ENCODE results near the gene LSM4. TPM values are rescaled to one million over a fixed set of nuclear protein-coding genes. Genes with fewer than 3 reads are reported as not detected.

The LSM4 gene
- total and polyA plus RNA-seq, 2 of the 13 experiments (the other 11 are each of a cell fraction or from before 2014, with no cell fraction given): 65.8 to 166 TPM

DNA sequence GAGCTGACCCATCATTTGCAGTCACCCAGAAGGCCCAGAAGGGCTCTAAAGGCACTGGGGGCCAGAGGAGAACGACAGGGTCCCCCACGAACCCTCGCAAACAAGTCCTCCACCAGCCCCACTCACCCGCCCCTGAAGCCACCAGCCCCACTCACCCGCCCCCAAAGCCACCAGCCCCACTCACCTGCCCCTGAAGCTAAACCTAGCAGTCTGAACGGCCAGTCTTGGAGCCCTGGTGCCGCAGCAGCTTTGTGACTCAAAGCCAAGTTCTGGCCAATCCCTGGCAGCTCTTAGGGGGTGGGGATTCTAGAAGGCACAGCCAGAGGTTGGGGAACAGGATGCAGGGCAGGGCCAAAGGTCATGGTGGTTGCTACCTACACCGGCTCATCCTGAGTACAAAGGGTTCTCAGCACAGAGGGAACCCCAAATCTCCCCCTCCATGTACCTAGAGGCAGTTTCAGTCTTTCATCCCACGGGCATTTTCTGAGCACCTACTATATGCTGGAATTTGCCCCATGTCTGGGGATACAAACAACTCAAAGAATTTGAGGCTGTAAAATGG lies 48.6 kb downstream of the LSM4 start, which contains the start of gene IQCN (continued):
- TF ChIP-seq, protein P1, sequence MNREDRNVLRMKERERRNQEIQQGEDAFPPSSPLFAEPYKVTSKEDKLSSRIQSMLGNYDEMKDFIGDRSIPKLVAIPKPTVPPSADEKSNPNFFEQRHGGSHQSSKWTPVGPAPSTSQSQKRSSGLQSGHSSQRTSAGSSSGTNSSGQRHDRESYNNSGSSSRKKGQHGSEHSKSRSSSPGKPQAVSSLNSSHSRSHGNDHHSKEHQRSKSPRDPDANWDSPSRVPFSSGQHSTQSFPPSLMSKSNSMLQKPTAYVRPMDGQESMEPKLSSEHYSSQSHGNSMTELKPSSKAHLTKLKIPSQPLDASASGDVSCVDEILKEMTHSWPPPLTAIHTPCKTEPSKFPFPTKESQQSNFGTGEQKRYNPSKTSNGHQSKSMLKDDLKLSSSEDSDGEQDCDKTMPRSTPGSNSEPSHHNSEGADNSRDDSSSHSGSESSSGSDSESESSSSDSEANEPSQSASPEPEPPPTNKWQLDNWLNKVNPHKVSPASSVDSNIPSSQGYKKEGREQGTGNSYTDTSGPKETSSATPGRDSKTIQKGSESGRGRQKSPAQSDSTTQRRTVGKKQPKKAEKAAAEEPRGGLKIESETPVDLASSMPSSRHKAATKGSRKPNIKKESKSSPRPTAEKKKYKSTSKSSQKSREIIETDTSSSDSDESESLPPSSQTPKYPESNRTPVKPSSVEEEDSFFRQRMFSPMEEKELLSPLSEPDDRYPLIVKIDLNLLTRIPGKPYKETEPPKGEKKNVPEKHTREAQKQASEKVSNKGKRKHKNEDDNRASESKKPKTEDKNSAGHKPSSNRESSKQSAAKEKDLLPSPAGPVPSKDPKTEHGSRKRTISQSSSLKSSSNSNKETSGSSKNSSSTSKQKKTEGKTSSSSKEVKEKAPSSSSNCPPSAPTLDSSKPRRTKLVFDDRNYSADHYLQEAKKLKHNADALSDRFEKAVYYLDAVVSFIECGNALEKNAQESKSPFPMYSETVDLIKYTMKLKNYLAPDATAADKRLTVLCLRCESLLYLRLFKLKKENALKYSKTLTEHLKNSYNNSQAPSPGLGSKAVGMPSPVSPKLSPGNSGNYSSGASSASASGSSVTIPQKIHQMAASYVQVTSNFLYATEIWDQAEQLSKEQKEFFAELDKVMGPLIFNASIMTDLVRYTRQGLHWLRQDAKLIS (CRISPR knock-in tag; IDR thresholded peaks at IDR 0.05): no peak
- TF ChIP-seq NONO (IDR thresholded peaks at IDR 0.05) (no peak), NONO (CRISPR knock-in tag; conservative IDR thresholded peaks at IDR 0.05) (0 out of 2 replicates have a peak, but pooled peaks have one; percentile 32), ZNF30 (CRISPR knock-in tag; IDR thresholded peaks at IDR 0.05) (no peak), TAF15 (IDR thresholded peaks at IDR 0.05; ENCODE audit: low read depth, low read length, poor library complexity, severe bottlenecking) (no peak), ZNF839 (CRISPR knock-in tag; IDR thresholded peaks at IDR 0.05; ENCODE audit: borderline replicate concordance) (no peak), SOX13 (IDR thresholded peaks at IDR 0.05) (no peak), SOX13 (CRISPR knock-in tag; conservative IDR thresholded peaks at IDR 0.05 in 1 of 2, IDR thresholded peaks at IDR 0.05 in 1 of 2) (no peak), KDM5A (IDR thresholded peaks at IDR 0.05; ENCODE audit: borderline replicate concordance, low read length) (no peak), ZFP90 (CRISPR knock-in tag; IDR thresholded peaks at IDR 0.05; ENCODE audit: borderline replicate concordance) (no peak), ZNF709 (CRISPR knock-in tag; IDR thresholded peaks at IDR 0.05) (0 out of 2 replicates have a peak, but pooled peaks have one; percentile 58), MTA3 (CRISPR knock-in tag; IDR thresholded peaks at IDR 0.05) (no peak), SALL2 (CRISPR knock-in tag; IDR thresholded peaks at IDR 0.05) (peak; percentile 12; the same call in 1 of the 2 replicates), ZBTB7A (CRISPR knock-in tag; IDR thresholded peaks at IDR 0.05) (no peak), KLF11 (CRISPR knock-in tag; IDR thresholded peaks at IDR 0.05) (no peak), SIX4 (CRISPR knock-in tag; IDR thresholded peaks at IDR 0.05) (no peak), ZNF563 (CRISPR knock-in tag; IDR thresholded peaks at IDR 0.05) (0 out of 2 replicates have a peak, but pooled peaks have one; percentile 71)
- TF ChIP-seq, protein P2, sequence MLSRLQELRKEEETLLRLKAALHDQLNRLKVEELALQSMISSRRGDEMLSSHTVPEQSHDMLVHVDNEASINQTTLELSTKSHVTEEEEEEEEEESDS (CRISPR knock-in tag; IDR thresholded peaks at IDR 0.05; ENCODE audit: borderline replicate concordance): no peak
- TF ChIP-seq, protein P3, sequence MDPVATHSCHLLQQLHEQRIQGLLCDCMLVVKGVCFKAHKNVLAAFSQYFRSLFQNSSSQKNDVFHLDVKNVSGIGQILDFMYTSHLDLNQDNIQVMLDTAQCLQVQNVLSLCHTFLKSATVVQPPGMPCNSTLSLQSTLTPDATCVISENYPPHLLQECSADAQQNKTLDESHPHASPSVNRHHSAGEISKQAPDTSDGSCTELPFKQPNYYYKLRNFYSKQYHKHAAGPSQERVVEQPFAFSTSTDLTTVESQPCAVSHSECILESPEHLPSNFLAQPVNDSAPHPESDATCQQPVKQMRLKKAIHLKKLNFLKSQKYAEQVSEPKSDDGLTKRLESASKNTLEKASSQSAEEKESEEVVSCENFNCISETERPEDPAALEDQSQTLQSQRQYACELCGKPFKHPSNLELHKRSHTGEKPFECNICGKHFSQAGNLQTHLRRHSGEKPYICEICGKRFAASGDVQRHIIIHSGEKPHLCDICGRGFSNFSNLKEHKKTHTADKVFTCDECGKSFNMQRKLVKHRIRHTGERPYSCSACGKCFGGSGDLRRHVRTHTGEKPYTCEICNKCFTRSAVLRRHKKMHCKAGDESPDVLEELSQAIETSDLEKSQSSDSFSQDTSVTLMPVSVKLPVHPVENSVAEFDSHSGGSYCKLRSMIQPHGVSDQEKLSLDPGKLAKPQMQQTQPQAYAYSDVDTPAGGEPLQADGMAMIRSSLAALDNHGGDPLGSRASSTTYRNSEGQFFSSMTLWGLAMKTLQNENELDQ (CRISPR knock-in tag; IDR thresholded peaks at IDR 0.05; ENCODE audit: borderline replicate concordance): no peak
- TF ChIP-seq, protein P4, sequence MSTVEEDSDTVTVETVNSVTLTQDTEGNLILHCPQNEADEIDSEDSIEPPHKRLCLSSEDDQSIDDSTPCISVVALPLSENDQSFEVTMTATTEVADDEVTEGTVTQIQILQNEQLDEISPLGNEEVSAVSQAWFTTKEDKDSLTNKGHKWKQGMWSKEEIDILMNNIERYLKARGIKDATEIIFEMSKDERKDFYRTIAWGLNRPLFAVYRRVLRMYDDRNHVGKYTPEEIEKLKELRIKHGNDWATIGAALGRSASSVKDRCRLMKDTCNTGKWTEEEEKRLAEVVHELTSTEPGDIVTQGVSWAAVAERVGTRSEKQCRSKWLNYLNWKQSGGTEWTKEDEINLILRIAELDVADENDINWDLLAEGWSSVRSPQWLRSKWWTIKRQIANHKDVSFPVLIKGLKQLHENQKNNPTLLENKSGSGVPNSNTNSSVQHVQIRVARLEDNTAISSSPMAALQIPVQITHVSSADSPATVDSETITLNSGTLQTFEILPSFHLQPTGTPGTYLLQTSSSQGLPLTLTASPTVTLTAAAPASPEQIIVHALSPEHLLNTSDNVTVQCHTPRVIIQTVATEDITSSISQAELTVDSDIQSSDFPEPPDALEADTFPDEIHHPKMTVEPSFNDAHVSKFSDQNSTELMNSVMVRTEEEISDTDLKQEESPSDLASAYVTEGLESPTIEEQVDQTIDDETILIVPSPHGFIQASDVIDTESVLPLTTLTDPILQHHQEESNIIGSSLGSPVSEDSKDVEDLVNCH (CRISPR knock-in tag; IDR thresholded peaks at IDR 0.05): no peak
